SU-DHL-6 (cell line): ENCODE results near the gene SPTLC1.
"Not testable (repeated sequence)": the region's sequence is repeated elsewhere in the genome, so short reads cannot be mapped to it uniquely, and the experiment has no call there.

Experiments used
- H2AFZ ChIP-seq: fragments of 200-600 bp; sonication (generic); 2 replicates; pipeline ENCODE4 v1.6.1; 2014; ENCODE audit warnings: low read depth, mild to moderate bottlenecking, moderate library complexity, mixed read lengths, antibody characterized with exemption, low read length; ENCODE audit not compliant: severe bottlenecking
- H3F3A ChIP-seq: fragments of 200-600 bp; shearing (Covaris generic); 2 replicates; pipeline ENCODE4 v1.6.0; 2016; ENCODE audit warnings: antibody characterized with exemption, mild to moderate bottlenecking; ENCODE audit not compliant: insufficient read depth
- H3K27ac ChIP-seq: fragments of 200-600 bp; sonication (generic); 2 replicates; pipeline ENCODE4 v1.5.1; 2016; ENCODE audit warnings: low read depth, mild to moderate bottlenecking, low read length, moderate library complexity, mixed read lengths
- H3K27me3 ChIP-seq: fragments of 200-600 bp; sonication (generic), shearing (Covaris generic); 2 replicates; pipeline ENCODE4 v1.6.0; 2014; ENCODE audit warnings: mild to moderate bottlenecking, low read length
- H3K36me3 ChIP-seq: fragments of 200-600 bp; sonication (generic); 2 replicates; pipeline ENCODE4 v1.6.1; 2014; ENCODE audit warnings: mild to moderate bottlenecking, low read length, mixed read lengths
- H3K4me2 ChIP-seq: fragments of 300-600, 200-600 bp; shearing (Covaris generic), sonication (generic); 2 replicates; pipeline ENCODE4 v1.6.0; 2014; ENCODE audit warnings: low read length, low read depth, mild to moderate bottlenecking; ENCODE audit not compliant: poor library complexity, severe bottlenecking
- H3K4me3 ChIP-seq: fragments of 200-600 bp; sonication (generic); 2 replicates; pipeline ENCODE4 v1.5.1; 2014; ENCODE audit warnings: antibody characterized with exemption, low read length, mild to moderate bottlenecking, mixed read lengths; ENCODE audit not compliant: insufficient read depth, poor library complexity, severe bottlenecking
- H3K79me2 ChIP-seq: fragments of 200-600 bp; sonication (generic); 2 replicates; pipeline ENCODE4 v1.6.1; 2014; ENCODE audit warnings: mild to moderate bottlenecking, low read length, moderate library complexity; ENCODE audit not compliant: insufficient read depth
- H3K9ac ChIP-seq: fragments of 200-600 bp; sonication (generic); 2 replicates; pipeline ENCODE4 v1.7.0; 2014; ENCODE audit warnings: mild to moderate bottlenecking, low read length
- H3K9me2 ChIP-seq: fragments of 200-600 bp; sonication (generic); replicated peaks from 2 replicates; pipeline ENCODE4 v1.6.1; 2014; ENCODE audit warnings: low read length; ENCODE audit not compliant: insufficient read depth
- H3K9me3 ChIP-seq: fragments of 200-600 bp; sonication (generic); 2 replicates; pipeline ENCODE4 v1.6.1; 2014; ENCODE audit warnings: low read length, mixed read lengths; ENCODE audit not compliant: insufficient read depth
- H4K20me1 ChIP-seq: fragments of 200-600 bp; sonication (generic); 2 replicates; pipeline ENCODE4 v1.6.1; 2014; ENCODE audit warnings: low read depth, mild to moderate bottlenecking, antibody characterized with exemption, low read length, moderate library complexity, mixed read lengths
- CTCF ChIP-seq: fragments of 200-600 bp; sonication (generic); IDR thresholded peaks from one replicate; pipeline ENCODE4 v1.5.1; 2017; ENCODE audit warnings: antibody characterized with exemption, mild to moderate bottlenecking, low read length, moderate library complexity; ENCODE audit not compliant: insufficient read depth, poor library complexity, severe bottlenecking
- EZH2phosphoT487 ChIP-seq: fragments of 200-600 bp; sonication (generic), shearing (Covaris generic); conservative IDR thresholded peaks from 2 replicates; pipeline ENCODE4 v1.6.1; 2018; ENCODE audit warnings: mild to moderate bottlenecking, antibody characterized with exemption, low read length, moderate library complexity, mixed read lengths

Gene SPTLC1

GRCh38 chr9:92147030-92147851, 32.0 kb upstream of the SPTLC1 start:
- Histone ChIP-seq H3K27me3 (no peaks in the 10 kb centered on the region), H3K4me2 (no peak overlapping the region), H4K20me1 (no peaks in the 10 kb centered on the region), H2AFZ (no peak overlapping the region), H3K4me3 (no peak overlapping the region), H3K36me3 (no peaks in the 10 kb centered on the region), H3K9me3 (no peaks in the 10 kb centered on the region), H3K9me2 (no peaks in the 10 kb centered on the region), H3K79me2 (no peaks in the 10 kb centered on the region), H3K27ac (no peak overlapping the region), H3K9ac (no peak overlapping the region), H3F3A (no peaks in the 10 kb centered on the region)
- no peak for TF ChIP-seq EZH2phosphoT487
- TF ChIP-seq CTCF = no peak

GRCh38 chr9:92146610-92147009, 31.4 kb upstream of the SPTLC1 start:
- H3K4me3 ChIP-seq = no peak overlapping the region
- no peaks in the 10 kb centered on the region for H3K9me2 ChIP-seq
- no peaks in the 10 kb centered on the region for H3K36me3 ChIP-seq
- no peak overlapping the region for H3K4me2 ChIP-seq
- no peaks in the 10 kb centered on the region for H4K20me1 ChIP-seq
- no peak overlapping the region for H3K9ac ChIP-seq
- no peaks in the 10 kb centered on the region for H3F3A ChIP-seq
- TF ChIP-seq CTCF = no peak
- no peak for TF ChIP-seq EZH2phosphoT487
- no peaks in the 10 kb centered on the region for H3K27me3 ChIP-seq
- no peak overlapping the region for H2AFZ ChIP-seq
- H3K27ac ChIP-seq = no peak overlapping the region
- H3K79me2 ChIP-seq = no peaks in the 10 kb centered on the region
- no peaks in the 10 kb centered on the region for H3K9me3 ChIP-seq

GRCh38 chr9:92145784-92146183, 30.6 kb upstream of the SPTLC1 start:
- not testable (repeated sequence) for H3K79me2 ChIP-seq, H2AFZ ChIP-seq, H3F3A ChIP-seq, H3K9ac ChIP-seq, H3K27me3 ChIP-seq, H4K20me1 ChIP-seq, H3K9me2 ChIP-seq, H3K36me3 ChIP-seq, H3K27ac ChIP-seq, H3K4me3 ChIP-seq, H3K9me3 ChIP-seq, H3K4me2 ChIP-seq

- H3K9me2 ChIP-seq = no peaks in the 10 kb centered on the region
- no peaks in the 10 kb centered on the region for H3K79me2 ChIP-seq
- no peak overlapping the region for H3K27ac ChIP-seq
- no peaks in the 10 kb centered on the region for H3K27me3 ChIP-seq
- H3K36me3 ChIP-seq = no peaks in the 10 kb centered on the region
- TF ChIP-seq EZH2phosphoT487 (no peak), CTCF (no peak)
- no peak overlapping the region for H3K4me3 ChIP-seq
- no peak overlapping the region for H3K4me2 ChIP-seq
- H3F3A ChIP-seq = no peaks in the 10 kb centered on the region
- no peaks in the 10 kb centered on the region for H3K9me3 ChIP-seq
- no peaks in the 10 kb centered on the region for H4K20me1 ChIP-seq
- H3K9ac ChIP-seq = no peak overlapping the region
- H2AFZ ChIP-seq = no peak overlapping the region
These were observed 27.1 kb upstream of the SPTLC1 start for GRCh38 chr9:92142329-92142728.
